Neural crest cell (in vitro differentiated cells): ENCODE measurements around the gene STK38L. TPM values are rescaled to one million over a fixed set of nuclear protein-coding genes. Genes with fewer than 3 reads are reported as not detected.

ENCODE experiments used
- DNase-seq: peaks from one replicate; pipeline ENCODE4 v3.0.0; 2021; ENCODE audit warnings: low read depth, mixed read lengths, low spot score
- H3K27ac Mint-ChIP-seq: one replicate; pipeline ENCODE4 v1.8.0; 2021; ENCODE audit warnings: mild to moderate bottlenecking, mixed read lengths; ENCODE audit not compliant: unreplicated experiment
- H3K27me3 Mint-ChIP-seq: 2 replicates; pipeline ENCODE4 v1.8.0; 2021; ENCODE audit warnings: low read depth, mild to moderate bottlenecking, mixed read lengths
- H3K36me3 Mint-ChIP-seq: 2 replicates; pipeline ENCODE4 v1.8.0; 2021; ENCODE audit warnings: low read depth, mild to moderate bottlenecking, mixed read lengths
- H3K4me1 Mint-ChIP-seq: 2 replicates; pipeline ENCODE4 v1.8.0; 2021; ENCODE audit warnings: mixed read lengths
- H3K4me3 Mint-ChIP-seq: one replicate; pipeline ENCODE4 v1.8.0; 2021; ENCODE audit warnings: mild to moderate bottlenecking, mixed read lengths
- H3K9me3 Mint-ChIP-seq: 2 replicates; pipeline ENCODE4 v1.8.0; 2021; ENCODE audit warnings: mixed read lengths
- total RNA-seq: library from RNA; stranded (reverse); gene quantifications from 2 replicates; pipeline ENCODE4 v1.2.1, GENCODE V29; 2021
- TF ChIP-seq, protein P1 (sequence below): fragments of 200-600 bp; sonication (generic); conservative IDR thresholded peaks from 2 replicates; pipeline ENCODE4 v1.5.0; 2021; ENCODE audit warnings: antibody characterized with exemption, mild to moderate bottlenecking

STK38L gene
- total RNA-seq, 1 donor from 2014 or later: 29.9 TPM

DNA sequence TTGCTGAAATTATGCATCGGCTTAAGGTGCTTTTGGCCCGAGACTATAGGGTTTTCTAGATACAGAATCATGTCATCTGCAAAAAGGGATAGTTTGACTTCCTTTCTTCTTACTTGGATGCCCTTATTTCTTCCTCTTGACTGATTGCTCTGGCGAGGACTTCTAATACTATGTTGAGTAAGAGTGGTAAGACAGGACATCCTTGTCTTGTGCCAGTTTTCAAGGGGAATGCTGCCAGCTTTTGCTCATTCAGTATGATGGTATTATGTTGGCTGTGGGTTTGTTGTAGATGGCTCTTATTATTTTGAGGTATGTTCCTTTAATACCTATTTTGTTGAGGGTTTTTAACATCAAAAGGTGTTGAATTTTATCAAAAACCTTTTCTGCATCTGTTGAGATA lies 96.9 kb downstream of the STK38L start:
- TF ChIP-seq, protein P1, sequence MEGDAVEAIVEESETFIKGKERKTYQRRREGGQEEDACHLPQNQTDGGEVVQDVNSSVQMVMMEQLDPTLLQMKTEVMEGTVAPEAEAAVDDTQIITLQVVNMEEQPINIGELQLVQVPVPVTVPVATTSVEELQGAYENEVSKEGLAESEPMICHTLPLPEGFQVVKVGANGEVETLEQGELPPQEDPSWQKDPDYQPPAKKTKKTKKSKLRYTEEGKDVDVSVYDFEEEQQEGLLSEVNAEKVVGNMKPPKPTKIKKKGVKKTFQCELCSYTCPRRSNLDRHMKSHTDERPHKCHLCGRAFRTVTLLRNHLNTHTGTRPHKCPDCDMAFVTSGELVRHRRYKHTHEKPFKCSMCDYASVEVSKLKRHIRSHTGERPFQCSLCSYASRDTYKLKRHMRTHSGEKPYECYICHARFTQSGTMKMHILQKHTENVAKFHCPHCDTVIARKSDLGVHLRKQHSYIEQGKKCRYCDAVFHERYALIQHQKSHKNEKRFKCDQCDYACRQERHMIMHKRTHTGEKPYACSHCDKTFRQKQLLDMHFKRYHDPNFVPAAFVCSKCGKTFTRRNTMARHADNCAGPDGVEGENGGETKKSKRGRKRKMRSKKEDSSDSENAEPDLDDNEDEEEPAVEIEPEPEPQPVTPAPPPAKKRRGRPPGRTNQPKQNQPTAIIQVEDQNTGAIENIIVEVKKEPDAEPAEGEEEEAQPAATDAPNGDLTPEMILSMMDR: no peak
- Mint-ChIP-seq H3K4me3 (no peak overlapping the region), H3K4me1 (peaks cover 8% of the 10 kb centered on the region), H3K27me3 (peaks cover 17% of the 10 kb centered on the region), H3K27ac (no peak overlapping the region), H3K9me3 (no peaks in the 10 kb centered on the region), H3K36me3 (no peaks in the 10 kb centered on the region)
- DNase-seq: no peak

- no peak overlapping the region for H3K27ac Mint-ChIP-seq
- H3K36me3 Mint-ChIP-seq: no peaks in the 10 kb centered on the region
- TF ChIP-seq, protein P1: no peak
These were observed 98.5 kb downstream of the STK38L start for GRCh38 chr12:27342536-27342935.

GRCh38 chr12:27343255-27344000 lies 99.3 kb downstream of the STK38L start:
- no peak for DNase-seq
- Mint-ChIP-seq H3K36me3 (no peaks in the 10 kb centered on the region), H3K9me3 (peaks cover 2% of the 10 kb centered on the region), H3K27me3 (peaks cover 2% of the 10 kb centered on the region), H3K27ac (no peak overlapping the region), H3K4me3 (no peak overlapping the region), H3K4me1 (peaks cover 8% of the 10 kb centered on the region)
- TF ChIP-seq, protein P1: no peak

More at GRCh38 chr12:27342536-27342935, 98.5 kb downstream of the STK38L start:
- peaks cover 7% of the 10 kb centered on the region for H3K27me3 Mint-ChIP-seq
- no peak for DNase-seq
- no peak overlapping the region for H3K4me3 Mint-ChIP-seq
- peaks cover 8% of the 10 kb centered on the region for H3K4me1 Mint-ChIP-seq
- peaks cover 2% of the 10 kb centered on the region for H3K9me3 Mint-ChIP-seq

GRCh38 chr12:27344246-27344645 lies 100.2 kb downstream of the STK38L start:
- Mint-ChIP-seq H3K4me1 (peaks cover 8% of the 10 kb centered on the region), H3K9me3 (peaks cover 2% of the 10 kb centered on the region), H3K36me3 (no peaks in the 10 kb centered on the region), H3K27ac (no peak overlapping the region), H3K27me3 (no peaks in the 10 kb centered on the region), H3K4me3 (no peak overlapping the region)
- TF ChIP-seq, protein P1: no peak
- DNase-seq: no peak

DNA sequence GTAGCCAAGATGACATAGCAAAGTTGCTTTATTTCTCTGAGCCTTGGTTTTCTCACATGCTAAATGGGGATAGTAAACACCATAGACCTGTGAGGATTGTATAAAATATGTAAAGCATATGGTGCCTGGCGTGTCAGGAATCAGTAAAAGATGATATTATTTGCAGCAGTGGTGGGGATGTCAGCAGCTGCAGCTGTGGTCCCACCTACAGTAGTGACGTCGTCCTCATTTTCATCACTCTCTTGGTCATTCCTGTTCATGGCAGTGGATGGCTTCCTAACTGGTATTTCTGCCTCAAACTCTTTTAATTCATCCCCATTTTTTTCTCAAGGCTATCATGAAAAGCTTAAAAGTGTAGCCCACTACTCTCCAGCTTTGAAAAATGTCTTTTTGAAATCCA lies 100.7 kb downstream of the STK38L start:
- no peak for DNase-seq
- peaks cover 8% of the 10 kb centered on the region for H3K4me1 Mint-ChIP-seq
- no peak overlapping the region for H3K4me3 Mint-ChIP-seq
- peaks cover 2% of the 10 kb centered on the region for H3K9me3 Mint-ChIP-seq
- H3K36me3 Mint-ChIP-seq: no peaks in the 10 kb centered on the region
- no peak overlapping the region for H3K27ac Mint-ChIP-seq
- TF ChIP-seq, protein P1: no peak
- H3K27me3 Mint-ChIP-seq: no peaks in the 10 kb centered on the region
